Measurements from ENCODE around the gene MBL2.

The MBL2 gene

GRCh38 chr10:52782554-52782953 lies 10.0 kb upstream of the MBL2 start:
- H3K36me3 Mint-ChIP-seq (ENCODE audit: low read depth): no peaks in the 10 kb centered on the region
- no peaks in the 10 kb centered on the region for H3K9me3 Mint-ChIP-seq
- H3K27ac Mint-ChIP-seq: no peak overlapping the region
- no peak for TF ChIP-seq CTCF (IDR thresholded peaks at IDR 0.05)
- no peak for DNase-seq
- no peaks in the 10 kb centered on the region for H3K27me3 Mint-ChIP-seq (ENCODE audit: low read depth, poor library complexity)
- H3K4me3 Mint-ChIP-seq: no peak overlapping the region
- H3K4me1 Mint-ChIP-seq: peaks cover 9% of the 10 kb centered on the region

- no peak for DNase-seq
- Mint-ChIP-seq H3K9me3 (no peaks in the 10 kb centered on the region), H3K4me1 (peaks cover 9% of the 10 kb centered on the region), H3K36me3 (ENCODE audit: low read depth) (no peaks in the 10 kb centered on the region), H3K4me3 (no peak overlapping the region), H3K27me3 (ENCODE audit: low read depth, poor library complexity) (no peaks in the 10 kb centered on the region), H3K27ac (no peak overlapping the region)
- no peak for TF ChIP-seq CTCF (IDR thresholded peaks at IDR 0.05)
Measured at GRCh38 chr10:52780391-52781155, 8.0 kb upstream of the MBL2 start.

GRCh38 chr10:52779541-52780390 lies 7.2 kb upstream of the MBL2 start:
- no peaks in the 10 kb centered on the region for H3K27me3 Mint-ChIP-seq (ENCODE audit: low read depth, poor library complexity)
- peak; percentile 93 for DNase-seq

GRCh38 chr10:52778511-52779392 lies 6.2 kb upstream of the MBL2 start:
- no peak overlapping the region for H3K4me3 Mint-ChIP-seq
- H3K27me3 Mint-ChIP-seq (ENCODE audit: low read depth, poor library complexity): no peaks in the 10 kb centered on the region
- H3K36me3 Mint-ChIP-seq (ENCODE audit: low read depth): no peaks in the 10 kb centered on the region
- H3K27ac Mint-ChIP-seq: no peak overlapping the region
- TF ChIP-seq CTCF (IDR thresholded peaks at IDR 0.05): peak; percentile 37
- H3K4me1 Mint-ChIP-seq: peaks cover 13% of the 10 kb centered on the region
- DNase-seq: no peak
- no peaks in the 10 kb centered on the region for H3K9me3 Mint-ChIP-seq

More at GRCh38 chr10:52779541-52780390, 7.2 kb upstream of the MBL2 start:
- H3K36me3 Mint-ChIP-seq (ENCODE audit: low read depth): no peaks in the 10 kb centered on the region
- TF ChIP-seq CTCF (IDR thresholded peaks at IDR 0.05): peak; percentile 97
- no peak overlapping the region for H3K4me3 Mint-ChIP-seq
- no peaks in the 10 kb centered on the region for H3K9me3 Mint-ChIP-seq
- H3K27ac Mint-ChIP-seq: no peak overlapping the region
- H3K4me1 Mint-ChIP-seq: peaks cover 13% of the 10 kb centered on the region

- Mint-ChIP-seq H3K4me3 (no peak overlapping the region), H3K4me1 (peaks cover 13% of the 10 kb centered on the region), H3K27ac (peak overlapping the region; percentile 3), H3K36me3 (ENCODE audit: low read depth) (no peaks in the 10 kb centered on the region), H3K9me3 (no peaks in the 10 kb centered on the region), H3K27me3 (ENCODE audit: low read depth, poor library complexity) (no peaks in the 10 kb centered on the region)
- DNase-seq: no peak
- TF ChIP-seq CTCF (IDR thresholded peaks at IDR 0.05): no peak
Measured at GRCh38 chr10:52777414-52777813, 4.8 kb upstream of the MBL2 start.
